Suppressor macrophage treated with lipopolysaccharide for 1 hour (primary cell): ENCODE results near the gene TXNIP.

Experiments
- DNase-seq, 3 donors: peaks; one replicate each; pipeline ENCODE4 v3.0.0-alpha.2; 2020 to 2022

TXNIP gene

GRCh38 chr1:145961425-145962156 is 34.8 kb downstream of the TXNIP start:
- DNase-seq, result peak in 2 of 3 donors; percentile 28 to 54

GRCh38 chr1:145961109-145961424 is 35.3 kb downstream of the TXNIP start:
- DNase-seq, result no peak

GRCh38 chr1:145960468-145961108 is 35.8 kb downstream of the TXNIP start:
- DNase-seq, result peak; percentile 62 to 80 (median 64)

- no peak for DNase-seq
These were observed 36.4 kb downstream of the TXNIP start for GRCh38 chr1:145959957-145960467.

- DNase-seq, result peak in 1 of 3 donors; percentile 17
These were observed 37.0 kb downstream of the TXNIP start for GRCh38 chr1:145959333-145959732.

GRCh38 chr1:145958734-145959133 is 37.6 kb downstream of the TXNIP start:
- no peak for DNase-seq

- peak; percentile 97 to 98 (median 97) for DNase-seq
These were observed 38.7 kb downstream of the TXNIP start, which contains the start of gene LIX1L for GRCh38 chr1:145957443-145958319. Gene LIX1L, minus strand, starts transcription at chr1:145958017. Its CDS starts 90 bp downstream, at chr1:145957927.

GRCh38 chr1:145956781-145957442 is 39.5 kb downstream of the TXNIP start:
- no peak for DNase-seq

GRCh38 chr1:145956361-145956760 is 40.0 kb downstream of the TXNIP start:
- no peak for DNase-seq

GRCh38 chr1:145955436-145955835 is 40.9 kb downstream of the TXNIP start:
- DNase-seq, result no peak

- DNase-seq, result no peak
These were observed 42.5 kb downstream of the TXNIP start for GRCh38 chr1:145953861-145954260.

- no peak for DNase-seq
These were observed 43.5 kb downstream of the TXNIP start for GRCh38 chr1:145952903-145953302.

- DNase-seq, result no peak
These were observed 44.9 kb downstream of the TXNIP start for GRCh38 chr1:145951526-145951925.

GRCh38 chr1:145949219-145949618 is 47.2 kb downstream of the TXNIP start:
- DNase-seq, result no peak

GRCh38 chr1:145947551-145947950 is 48.8 kb downstream of the TXNIP start:
- DNase-seq, result no peak

GRCh38 chr1:145946477-145946986 is 49.8 kb downstream of the TXNIP start:
- no peak for DNase-seq

GRCh38 chr1:145944532-145944931 is 51.8 kb downstream of the TXNIP start:
- DNase-seq, result no peak

- no peak for DNase-seq
These were observed 53.5 kb downstream of the TXNIP start for GRCh38 chr1:145942871-145943270.
